Retinal pigment epithelial cell (primary cell): ENCODE results near the gene ITGB1BP1.

Experiments
- DNase-seq: peaks from one replicate; pipeline ENCODE4 v3.0.0-alpha.2; 2010; ENCODE audit warnings: low read depth
- H3K4me3 ChIP-seq: 2 replicates; pipeline ENCODE4 v1.5.1; 2011; ENCODE audit warnings: mild to moderate bottlenecking, low read length, control low read depth, moderate library complexity
- CTCF ChIP-seq: conservative IDR thresholded peaks from 2 replicates; pipeline ENCODE4 v1.5.1; 2011; ENCODE audit warnings: low read depth, low read length, control low read depth, inconsistent platforms

Gene ITGB1BP1

GRCh38 chr2:9424447-9425164, 1.3 kb upstream of the ITGB1BP1 start:
- peak overlapping the region; percentile 98 for H3K4me3 ChIP-seq
- no peak for DNase-seq
- TF ChIP-seq CTCF = no peak

DNA sequence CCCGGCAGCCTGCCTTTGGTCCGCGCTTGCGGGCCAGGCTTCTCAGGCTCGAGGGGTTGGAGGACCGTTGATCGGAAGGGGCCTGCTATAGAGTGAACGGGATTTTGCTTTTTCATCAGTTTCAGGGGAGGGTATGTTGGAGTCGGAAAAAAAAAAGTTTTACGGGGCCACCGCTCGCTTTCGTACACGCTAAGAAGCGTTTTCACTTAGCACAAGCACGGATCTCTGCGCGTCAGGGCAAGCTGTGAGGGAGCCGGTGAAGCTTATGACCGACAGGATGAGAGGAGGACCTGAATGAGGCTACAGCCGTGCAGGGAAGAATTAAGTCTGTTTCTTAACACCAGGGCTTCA, 569 bp upstream of the ITGB1BP1 start:
- no peak for DNase-seq
- H3K4me3 ChIP-seq = peak overlapping the region; percentile 98
- TF ChIP-seq CTCF = no peak

- DNase-seq = no peak
- TF ChIP-seq CTCF = no peak
- peak overlapping the region; percentile 98 for H3K4me3 ChIP-seq
Observed at GRCh38 chr2:9422321-9423099, 818 bp downstream of the ITGB1BP1 start.

- no peak for TF ChIP-seq CTCF
- no peak overlapping the region for H3K4me3 ChIP-seq
Observed at GRCh38 chr2:9420495-9420894, 2.8 kb downstream of the ITGB1BP1 start.

DNA sequence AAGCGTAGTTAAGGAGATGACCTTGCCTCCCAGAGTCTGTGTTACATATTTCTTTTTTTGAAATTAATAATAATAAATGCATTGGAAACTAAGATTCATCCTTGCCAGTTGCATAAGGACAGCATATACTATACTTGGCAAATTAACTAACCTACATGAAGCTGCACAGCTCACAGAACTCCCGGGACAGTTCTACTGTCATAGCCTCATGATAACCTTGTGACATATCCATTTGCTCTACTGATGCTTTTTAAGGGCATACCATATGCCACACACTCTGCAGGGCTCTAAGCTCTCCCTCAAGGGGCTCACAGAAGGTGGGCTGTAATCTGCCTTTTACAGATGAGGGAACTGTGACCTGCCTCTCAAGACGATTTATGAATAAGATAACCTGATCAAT, 3.8 kb downstream of the ITGB1BP1 start:
- no peak overlapping the region for H3K4me3 ChIP-seq
- DNase-seq = no peak
- TF ChIP-seq CTCF = no peak

More at GRCh38 chr2:9420495-9420894, 2.8 kb downstream of the ITGB1BP1 start:
- no peak for DNase-seq

- TF ChIP-seq CTCF = no peak
- DNase-seq = no peak
- no peak overlapping the region for H3K4me3 ChIP-seq
Observed at GRCh38 chr2:9418746-9419145, 4.6 kb downstream of the ITGB1BP1 start.

- no peak for DNase-seq
- H3K4me3 ChIP-seq = no peak overlapping the region
- no peak for TF ChIP-seq CTCF
Observed at GRCh38 chr2:9417725-9418124, 5.6 kb downstream of the ITGB1BP1 start.
